ENCODE data around the gene N4BP2L2. TPM values are rescaled to one million over a fixed set of nuclear protein-coding genes. Genes with fewer than 3 reads are reported as not detected.
A peak's percentile ranks its signal among the peaks of the same experiment; 100 is the strongest.

Gene N4BP2L2
- total RNA-seq = 111 and 128 TPM in 2 replicates

DNA sequence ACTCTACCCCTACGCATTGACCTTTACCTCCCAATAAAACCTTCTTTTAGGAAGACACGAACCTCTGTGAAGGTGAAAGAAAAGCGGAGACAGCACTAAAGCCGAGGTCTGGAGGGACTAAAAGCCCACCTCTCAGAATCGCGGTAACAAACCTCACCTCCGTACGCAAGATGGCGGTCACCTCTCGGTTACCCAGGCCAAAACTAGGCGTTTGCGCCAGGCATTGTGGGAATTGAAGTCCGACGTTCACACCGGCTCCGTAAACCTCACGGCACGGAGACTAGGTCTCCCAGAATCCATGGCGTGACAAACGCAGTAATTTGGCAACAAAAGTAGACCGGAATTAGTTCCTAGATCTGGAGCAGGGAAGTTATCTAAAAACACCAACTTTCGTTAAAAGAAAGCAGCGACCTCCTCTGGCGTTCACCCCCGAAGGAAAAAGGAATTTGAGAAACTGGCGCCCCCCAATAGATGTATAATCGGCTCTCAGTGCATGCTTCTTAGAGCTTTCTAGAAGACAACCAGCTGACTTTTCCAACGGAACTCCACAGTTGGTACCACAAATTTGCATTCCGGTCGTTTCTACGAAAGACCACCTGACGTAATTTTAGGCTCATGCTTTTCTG is at the start of gene N4BP2L2:
Gene N4BP2L2, minus strand, starts transcription at position 175 of the 626 bp plus-strand sequence. CDS start 1,768 bp downstream, outside the sequence.
- H3K4me3 ChIP-seq (ENCODE audit: low read depth, low read length) = peak within 1 kb of the TSS; percentile 97
- TF ChIP-seq, protein P1, sequence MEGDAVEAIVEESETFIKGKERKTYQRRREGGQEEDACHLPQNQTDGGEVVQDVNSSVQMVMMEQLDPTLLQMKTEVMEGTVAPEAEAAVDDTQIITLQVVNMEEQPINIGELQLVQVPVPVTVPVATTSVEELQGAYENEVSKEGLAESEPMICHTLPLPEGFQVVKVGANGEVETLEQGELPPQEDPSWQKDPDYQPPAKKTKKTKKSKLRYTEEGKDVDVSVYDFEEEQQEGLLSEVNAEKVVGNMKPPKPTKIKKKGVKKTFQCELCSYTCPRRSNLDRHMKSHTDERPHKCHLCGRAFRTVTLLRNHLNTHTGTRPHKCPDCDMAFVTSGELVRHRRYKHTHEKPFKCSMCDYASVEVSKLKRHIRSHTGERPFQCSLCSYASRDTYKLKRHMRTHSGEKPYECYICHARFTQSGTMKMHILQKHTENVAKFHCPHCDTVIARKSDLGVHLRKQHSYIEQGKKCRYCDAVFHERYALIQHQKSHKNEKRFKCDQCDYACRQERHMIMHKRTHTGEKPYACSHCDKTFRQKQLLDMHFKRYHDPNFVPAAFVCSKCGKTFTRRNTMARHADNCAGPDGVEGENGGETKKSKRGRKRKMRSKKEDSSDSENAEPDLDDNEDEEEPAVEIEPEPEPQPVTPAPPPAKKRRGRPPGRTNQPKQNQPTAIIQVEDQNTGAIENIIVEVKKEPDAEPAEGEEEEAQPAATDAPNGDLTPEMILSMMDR (IDR thresholded peaks at IDR 0.05; ENCODE audit: insufficient read depth, low read depth, low read length) = peak; percentile 42
- peak; percentile 98 for DNase-seq (ENCODE audit: low read depth)

DNA sequence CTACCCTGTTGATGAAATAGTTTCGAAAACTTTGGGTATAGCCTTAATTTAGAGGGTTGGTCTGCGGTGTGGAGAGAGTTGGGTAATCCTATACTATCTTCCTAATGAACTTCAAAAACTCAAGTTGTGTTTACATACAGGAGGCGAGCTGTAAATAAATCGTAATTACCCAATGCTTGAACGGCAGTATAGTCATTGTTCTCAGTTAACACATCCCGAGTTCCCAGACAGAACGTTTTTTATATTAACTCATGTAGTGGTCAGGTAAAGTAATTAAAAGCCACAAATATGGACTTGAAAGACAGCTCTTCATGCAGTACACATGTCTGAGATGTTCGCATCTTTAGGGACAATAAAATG is 49.2 kb upstream of the N4BP2L2 start:
- peak overlapping the region; percentile 91 for H3K4me3 ChIP-seq (ENCODE audit: low read depth, low read length)
- peak; percentile 80 for DNase-seq (ENCODE audit: low read depth)
- TF ChIP-seq, protein P1 (IDR thresholded peaks at IDR 0.05; ENCODE audit: insufficient read depth, low read depth, low read length) = no peak

DNA sequence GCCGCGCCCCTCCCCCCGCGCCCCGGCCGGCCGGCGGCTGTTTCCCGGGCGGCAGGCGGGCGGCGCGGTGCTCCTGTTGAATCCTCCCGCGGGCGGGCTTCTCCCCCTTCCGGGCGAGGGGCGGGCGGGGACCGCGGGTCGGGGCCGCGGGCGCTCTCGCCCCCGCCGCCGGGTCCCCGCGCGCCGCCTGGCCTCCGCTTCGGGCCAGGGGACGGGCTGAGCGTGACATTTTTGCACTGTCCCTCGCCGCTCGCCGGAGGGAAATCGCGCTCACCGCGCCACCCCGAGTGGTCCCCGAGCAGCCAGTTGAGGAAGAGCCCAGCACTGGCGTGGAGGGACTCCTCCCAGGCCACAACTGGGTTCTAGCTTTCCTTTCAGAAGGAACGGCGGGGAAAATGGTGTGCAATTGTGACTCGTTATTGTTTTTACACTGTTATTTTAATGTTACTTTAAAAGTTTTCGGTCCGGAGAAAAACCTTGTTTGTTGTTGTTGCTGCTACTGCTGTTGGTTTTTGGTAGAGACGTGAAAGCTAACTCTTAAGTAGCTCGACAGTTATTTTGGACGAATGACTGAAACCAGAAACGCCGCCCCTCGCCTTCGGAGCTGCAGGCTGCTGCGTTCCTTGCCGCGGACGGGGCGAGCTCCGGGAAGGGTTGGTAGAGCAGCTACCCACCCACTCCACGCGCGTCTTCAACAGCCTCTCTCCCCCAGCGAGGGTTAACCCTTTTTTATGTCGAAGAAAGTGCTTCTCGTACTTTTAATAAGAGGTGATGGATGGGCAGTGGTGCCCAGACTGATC is 48.6 kb upstream of the N4BP2L2 start:
- peak overlapping the region; percentile 91 for H3K4me3 ChIP-seq (ENCODE audit: low read depth, low read length)
- peak; percentile 78 for DNase-seq (ENCODE audit: low read depth)
- TF ChIP-seq, protein P1 (IDR thresholded peaks at IDR 0.05; ENCODE audit: insufficient read depth, low read depth, low read length) = no peak

DNA sequence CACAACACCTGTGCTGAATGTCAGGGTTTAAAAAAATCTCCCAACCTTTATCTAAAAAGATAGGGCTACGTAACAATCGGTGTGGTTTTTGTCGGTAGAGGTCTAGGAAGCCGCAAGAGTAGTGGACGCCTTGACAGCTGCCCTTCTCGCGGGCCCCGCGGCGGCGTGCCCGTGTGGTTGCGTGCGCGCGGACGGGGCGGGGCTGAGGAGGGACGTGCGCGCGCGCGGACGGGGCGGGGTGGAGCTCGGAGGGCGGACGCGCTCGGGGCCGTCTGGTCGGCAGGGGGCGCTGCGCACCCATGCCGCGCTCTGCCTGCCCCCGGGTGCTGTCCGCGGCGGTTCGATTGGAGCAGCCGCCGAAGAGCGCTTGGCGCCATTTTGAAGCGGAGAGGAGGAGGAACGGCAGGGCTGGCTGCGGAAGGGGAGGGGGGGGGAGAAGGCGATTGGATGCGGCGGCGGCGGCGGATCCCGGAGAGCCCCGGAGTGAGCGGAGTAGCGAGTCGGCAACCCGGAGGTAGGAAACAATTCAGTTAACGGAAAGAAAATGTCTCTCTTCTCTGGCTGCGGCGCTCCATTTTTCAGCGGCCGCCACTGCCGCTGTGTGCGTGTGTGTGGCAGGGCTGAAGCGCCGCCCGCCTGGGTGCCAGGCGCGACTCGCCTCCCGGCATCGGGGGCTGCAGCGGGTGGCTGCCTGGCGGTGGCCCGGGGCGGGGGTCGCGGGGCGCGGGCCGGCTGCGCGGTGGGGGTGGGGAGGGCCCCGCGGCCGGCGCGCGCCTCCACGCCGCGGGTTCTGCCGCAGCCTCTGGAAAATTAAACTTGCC is 47.7 kb upstream of the N4BP2L2 start, which contains the start of gene PDS5B:
Gene PDS5B, plus strand, starts transcription at position 373 of the 821 bp plus-strand sequence. CDS start 62,321 bp downstream, outside the sequence.
- TF ChIP-seq, protein P1 (IDR thresholded peaks at IDR 0.05; ENCODE audit: insufficient read depth, low read depth, low read length) = peak; percentile 61
- peak; percentile 96 for DNase-seq (ENCODE audit: low read depth)
- peak within 1 kb of the TSS; percentile 91 for H3K4me3 ChIP-seq (ENCODE audit: low read depth, low read length)

DNA sequence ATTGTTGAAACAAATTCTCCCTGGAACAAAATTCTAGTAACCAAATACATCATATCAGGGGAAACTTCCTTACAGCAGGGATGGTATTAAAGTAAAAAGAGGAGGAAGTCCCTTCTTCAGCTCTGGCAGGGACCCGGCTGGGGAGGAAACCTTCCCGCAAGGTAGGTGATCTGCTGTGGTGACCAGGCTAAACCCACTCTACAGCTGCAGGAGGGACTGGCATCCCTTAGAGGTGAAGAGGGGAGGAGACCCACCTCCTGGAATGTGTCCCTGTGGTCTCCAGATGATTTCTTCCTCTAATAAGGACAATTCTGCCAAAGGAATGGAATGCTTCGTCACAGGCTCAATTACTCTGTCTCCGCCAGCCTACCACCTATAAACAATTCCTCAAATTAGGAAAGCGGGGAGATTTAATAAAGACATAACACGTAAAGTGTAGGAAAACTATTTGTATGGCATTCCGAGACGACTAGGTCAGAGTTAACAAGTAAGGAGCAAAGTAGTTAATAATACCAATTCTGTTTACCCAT is 47.0 kb upstream of the N4BP2L2 start:
- DNase-seq (ENCODE audit: low read depth) = no peak
- peak overlapping the region; percentile 65 for H3K4me3 ChIP-seq (ENCODE audit: low read depth, low read length)
- TF ChIP-seq, protein P1 (IDR thresholded peaks at IDR 0.05; ENCODE audit: insufficient read depth, low read depth, low read length) = no peak

DNA sequence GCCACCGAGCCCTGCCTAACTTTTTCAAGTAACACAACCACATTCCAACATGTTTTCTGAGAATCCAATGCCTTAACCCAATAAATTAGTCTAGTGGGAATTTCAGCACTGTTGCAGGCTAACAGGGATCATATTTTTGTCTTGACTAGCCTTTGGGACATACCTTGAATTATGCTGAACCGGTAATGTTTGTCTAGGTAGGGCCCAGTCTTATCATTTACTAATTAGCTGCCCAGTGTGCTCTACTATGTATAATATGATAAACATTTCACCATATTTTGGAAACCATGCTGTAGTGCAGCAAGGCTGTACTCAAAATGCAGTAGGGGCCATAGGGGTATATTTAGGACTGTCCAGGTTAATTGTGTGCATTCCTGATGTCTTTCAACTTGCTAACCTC is 44.4 kb upstream of the N4BP2L2 start:
- no peak overlapping the region for H3K4me3 ChIP-seq (ENCODE audit: low read depth, low read length)
- TF ChIP-seq, protein P1 (IDR thresholded peaks at IDR 0.05; ENCODE audit: insufficient read depth, low read depth, low read length) = no peak
- DNase-seq (ENCODE audit: low read depth) = no peak
